ENCODE results near the gene TTBK1. TPM values are rescaled to one million over a fixed set of nuclear protein-coding genes. Genes with fewer than 3 reads are reported as not detected.

The TTBK1 gene
- total RNA-seq, 1 donor from 2014 or later, result 0.09 TPM

DNA sequence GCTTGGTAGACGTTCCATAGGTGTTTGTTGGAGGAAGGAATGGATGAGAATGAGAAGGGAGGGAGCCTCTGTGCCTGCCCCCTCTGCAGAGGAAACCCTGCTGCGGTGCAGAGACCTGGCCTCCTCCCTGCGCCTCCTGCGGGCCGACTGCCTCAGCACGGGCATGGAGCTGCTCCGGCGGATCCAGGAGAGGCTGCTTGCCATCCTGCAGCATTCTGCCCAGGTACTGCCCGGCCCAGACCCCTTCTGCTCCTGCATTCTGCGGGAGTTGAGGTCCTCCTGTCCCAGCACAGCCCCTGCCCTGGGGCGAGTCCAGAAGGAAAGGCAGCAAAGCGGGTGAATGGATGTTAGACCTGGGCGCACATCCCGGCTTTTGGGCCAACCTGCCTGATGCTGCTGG lies 20.1 kb upstream of the TTBK1 start:
- no peak overlapping the region for H3K4me3 ChIP-seq
- H3K4me1 ChIP-seq, result peaks cover 12% of the 10 kb centered on the region
- H3K9me3 ChIP-seq, result no peaks in the 10 kb centered on the region
- intact Hi-C loops (cut with DNase I), result no loop called here
- TF ChIP-seq, protein P1, sequence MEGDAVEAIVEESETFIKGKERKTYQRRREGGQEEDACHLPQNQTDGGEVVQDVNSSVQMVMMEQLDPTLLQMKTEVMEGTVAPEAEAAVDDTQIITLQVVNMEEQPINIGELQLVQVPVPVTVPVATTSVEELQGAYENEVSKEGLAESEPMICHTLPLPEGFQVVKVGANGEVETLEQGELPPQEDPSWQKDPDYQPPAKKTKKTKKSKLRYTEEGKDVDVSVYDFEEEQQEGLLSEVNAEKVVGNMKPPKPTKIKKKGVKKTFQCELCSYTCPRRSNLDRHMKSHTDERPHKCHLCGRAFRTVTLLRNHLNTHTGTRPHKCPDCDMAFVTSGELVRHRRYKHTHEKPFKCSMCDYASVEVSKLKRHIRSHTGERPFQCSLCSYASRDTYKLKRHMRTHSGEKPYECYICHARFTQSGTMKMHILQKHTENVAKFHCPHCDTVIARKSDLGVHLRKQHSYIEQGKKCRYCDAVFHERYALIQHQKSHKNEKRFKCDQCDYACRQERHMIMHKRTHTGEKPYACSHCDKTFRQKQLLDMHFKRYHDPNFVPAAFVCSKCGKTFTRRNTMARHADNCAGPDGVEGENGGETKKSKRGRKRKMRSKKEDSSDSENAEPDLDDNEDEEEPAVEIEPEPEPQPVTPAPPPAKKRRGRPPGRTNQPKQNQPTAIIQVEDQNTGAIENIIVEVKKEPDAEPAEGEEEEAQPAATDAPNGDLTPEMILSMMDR (IDR thresholded peaks at IDR 0.05), result no peak
- H3K27me3 ChIP-seq (ENCODE audit: low read depth), result no peaks in the 10 kb centered on the region
- no peak for DNase-seq
- peaks cover 32% of the 10 kb centered on the region for H3K36me3 ChIP-seq
- H3K27ac ChIP-seq, result no peak overlapping the region
- no peak for ATAC-seq

DNA sequence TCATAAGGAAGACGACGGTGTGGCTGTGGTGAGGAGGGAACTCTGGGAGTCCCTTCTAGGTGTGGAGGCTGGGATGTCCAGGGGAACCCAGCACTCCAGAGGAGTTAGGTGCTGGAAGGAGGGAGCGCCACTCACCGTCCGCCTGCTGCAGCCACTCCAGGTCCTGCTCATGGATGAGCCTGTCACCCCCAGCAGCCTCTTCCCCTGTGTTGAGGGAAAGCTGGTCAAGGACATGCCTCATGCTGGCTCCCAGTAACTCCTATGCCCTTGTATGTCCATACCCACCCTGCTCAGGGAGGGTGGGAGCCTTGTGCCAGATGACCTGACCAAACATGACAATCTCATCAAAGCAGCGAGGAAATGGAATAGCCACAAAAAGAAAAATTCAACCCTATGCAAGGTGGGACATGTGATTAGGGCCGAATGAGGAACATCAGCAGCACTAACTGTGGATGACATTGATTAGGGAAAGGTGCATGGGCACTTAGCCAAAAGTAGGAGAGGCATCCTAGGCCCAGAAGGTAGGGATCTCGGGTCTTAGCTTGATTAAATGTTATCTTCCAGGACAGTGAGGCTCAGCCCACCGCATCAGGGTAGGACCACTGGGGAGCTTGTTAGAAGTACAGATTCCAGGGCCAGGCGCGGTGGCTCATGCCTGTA lies 17.0 kb upstream of the TTBK1 start:
- no peak for DNase-seq
- no peak overlapping the region for H3K27ac ChIP-seq
- intact Hi-C loops (cut with DNase I), result no loop called here
- ATAC-seq, result no peak
- peaks cover 23% of the 10 kb centered on the region for H3K4me1 ChIP-seq
- H3K36me3 ChIP-seq, result peaks cover 23% of the 10 kb centered on the region
- H3K9me3 ChIP-seq, result no peaks in the 10 kb centered on the region
- TF ChIP-seq, protein P1 (IDR thresholded peaks at IDR 0.05), result no peak
- no peak overlapping the region for H3K4me3 ChIP-seq
- H3K27me3 ChIP-seq (ENCODE audit: low read depth), result no peaks in the 10 kb centered on the region

DNA sequence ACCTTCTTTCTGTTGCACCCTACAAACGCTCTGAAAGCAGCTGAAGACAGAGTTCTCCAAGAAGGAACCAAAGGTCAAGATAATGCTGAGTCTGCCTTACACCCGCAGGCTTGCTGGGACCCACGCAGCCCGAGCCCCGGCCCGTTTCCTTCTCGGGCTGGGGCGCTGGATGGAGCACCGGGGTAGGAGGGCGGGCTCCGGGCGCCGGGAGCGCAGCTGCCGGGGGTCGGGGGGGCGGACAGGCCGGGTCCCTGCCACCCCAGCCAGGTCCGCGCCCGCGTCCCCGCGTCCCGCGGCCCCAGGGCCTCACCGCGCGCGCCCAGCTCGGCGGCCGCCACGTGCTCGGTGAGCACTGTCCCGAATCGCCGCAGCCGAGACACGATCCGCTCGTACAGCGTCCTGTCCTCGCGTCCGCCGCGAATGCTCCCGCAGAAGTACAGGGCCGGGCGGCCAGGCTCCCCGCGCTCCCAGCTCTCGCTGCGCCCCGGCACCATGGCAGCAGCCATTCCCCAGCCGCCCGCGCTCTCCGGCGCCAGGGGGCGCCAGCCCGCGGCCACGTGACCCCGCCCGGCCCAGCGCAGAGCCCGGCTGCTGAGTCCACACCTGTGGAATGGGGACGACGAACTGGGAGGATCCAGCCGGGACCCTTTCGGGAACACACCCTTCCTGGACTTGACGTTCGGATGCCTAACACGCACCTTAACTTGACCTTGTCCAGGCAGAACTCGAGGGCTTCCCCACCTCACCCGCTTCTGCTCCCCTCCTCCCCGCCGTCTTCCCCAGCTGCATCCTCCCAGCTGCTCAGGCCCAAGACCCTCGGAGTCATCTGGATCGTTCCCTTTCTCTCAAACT lies 14.1 kb upstream of the TTBK1 start, which contains the start of gene DNPH1:
Gene DNPH1 (minus strand): TSS at position 531 of the 852 bp plus-strand sequence. CDS start 25 bp downstream, at position 506.
- Histone ChIP-seq H3K4me3 (peak within 1 kb of the TSS; percentile 68), H3K27me3 (ENCODE audit: low read depth) (no peaks in the 10 kb centered on the region), H3K27ac (peak within 1 kb of the TSS; percentile 73), H3K36me3 (no peaks in the 10 kb centered on the region), H3K9me3 (no peaks in the 10 kb centered on the region), H3K4me1 (peaks cover 20% of the 10 kb centered on the region)
- intact Hi-C loops (cut with DNase I), result no loop called here
- TF ChIP-seq, protein P1 (IDR thresholded peaks at IDR 0.05), result peak; percentile 95
- peak; percentile 96 to 99 for ATAC-seq
- peak; percentile 83 for DNase-seq

DNA sequence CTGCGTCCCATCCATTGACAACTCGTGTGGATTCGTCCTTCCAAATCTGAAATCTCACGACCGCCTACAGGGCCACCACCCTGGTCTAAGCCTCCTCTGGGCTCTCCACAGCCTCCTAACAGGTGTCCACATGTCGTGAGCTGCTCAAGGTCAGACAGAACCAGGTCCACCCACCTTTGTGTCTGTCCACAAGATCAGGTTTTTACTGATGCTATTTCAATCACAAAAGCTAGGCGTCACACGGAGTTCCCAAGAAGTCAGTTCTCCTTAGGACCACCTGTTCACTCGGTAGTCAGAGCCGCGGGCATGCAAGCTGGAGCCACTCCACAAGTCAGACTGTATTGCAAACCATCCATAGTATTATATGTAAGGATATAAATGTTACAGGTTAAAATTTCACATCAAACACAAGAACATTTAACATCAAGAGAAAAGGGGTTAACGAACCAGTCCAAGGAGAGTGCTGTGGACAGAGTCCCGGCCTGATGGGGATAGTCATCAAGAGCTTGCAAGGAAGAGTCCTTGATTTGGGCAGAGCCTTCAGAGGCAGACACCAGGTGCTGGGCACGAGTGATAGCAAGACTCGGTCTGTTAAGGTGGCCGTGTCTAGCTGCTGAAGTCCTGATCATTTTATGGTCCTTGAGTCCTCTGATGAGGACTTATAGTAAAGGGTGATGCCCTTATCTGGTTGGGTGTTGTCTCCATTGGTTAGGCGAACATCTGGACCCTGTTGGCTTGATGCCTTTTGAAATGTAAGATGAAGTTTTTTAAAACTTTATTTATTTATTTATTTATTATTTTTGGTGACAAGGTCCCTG lies 13.3 kb upstream of the TTBK1 start:
- Histone ChIP-seq H3K27me3 (ENCODE audit: low read depth) (no peaks in the 10 kb centered on the region), H3K4me3 (peak overlapping the region; percentile 68), H3K9me3 (no peaks in the 10 kb centered on the region), H3K36me3 (no peaks in the 10 kb centered on the region), H3K4me1 (peaks cover 15% of the 10 kb centered on the region), H3K27ac (no peak overlapping the region)
- DNase-seq (no peak), ATAC-seq (peak in 1 of 2 donors; percentile 3)
- TF ChIP-seq, protein P1 (IDR thresholded peaks at IDR 0.05), result no peak
- intact Hi-C loops (cut with DNase I), result no loop called here

DNA sequence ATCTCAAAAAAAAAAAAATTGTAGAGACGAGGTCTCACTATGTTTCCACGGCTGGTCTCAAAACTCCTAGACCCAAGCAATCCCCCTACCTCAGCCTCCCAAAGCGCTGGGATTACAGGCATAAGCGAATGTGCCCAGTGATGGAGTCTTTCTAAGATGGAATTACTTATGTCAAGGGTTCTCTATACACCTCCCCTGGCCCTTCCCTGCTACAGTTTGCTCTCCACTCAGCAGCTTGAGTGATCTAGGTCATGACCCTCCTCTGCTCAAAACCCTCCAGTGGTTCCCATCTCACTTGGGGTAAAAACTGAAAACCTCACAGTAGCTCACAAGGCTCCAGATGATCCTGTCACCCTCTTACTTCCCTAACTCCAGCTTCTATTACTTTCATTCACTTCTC lies 12.2 kb upstream of the TTBK1 start:
- TF ChIP-seq, protein P1 (IDR thresholded peaks at IDR 0.05), result no peak
- H3K27ac ChIP-seq, result no peak overlapping the region
- no peaks in the 10 kb centered on the region for H3K9me3 ChIP-seq
- intact Hi-C loops (cut with DNase I), result no loop called here
- DNase-seq (no peak), ATAC-seq (no peak)
- H3K4me1 ChIP-seq, result peaks cover 15% of the 10 kb centered on the region
- H3K36me3 ChIP-seq, result no peaks in the 10 kb centered on the region
- no peaks in the 10 kb centered on the region for H3K27me3 ChIP-seq (ENCODE audit: low read depth)
- no peak overlapping the region for H3K4me3 ChIP-seq
